ENCODE data around the gene U2SURP.

The U2SURP gene

DNA sequence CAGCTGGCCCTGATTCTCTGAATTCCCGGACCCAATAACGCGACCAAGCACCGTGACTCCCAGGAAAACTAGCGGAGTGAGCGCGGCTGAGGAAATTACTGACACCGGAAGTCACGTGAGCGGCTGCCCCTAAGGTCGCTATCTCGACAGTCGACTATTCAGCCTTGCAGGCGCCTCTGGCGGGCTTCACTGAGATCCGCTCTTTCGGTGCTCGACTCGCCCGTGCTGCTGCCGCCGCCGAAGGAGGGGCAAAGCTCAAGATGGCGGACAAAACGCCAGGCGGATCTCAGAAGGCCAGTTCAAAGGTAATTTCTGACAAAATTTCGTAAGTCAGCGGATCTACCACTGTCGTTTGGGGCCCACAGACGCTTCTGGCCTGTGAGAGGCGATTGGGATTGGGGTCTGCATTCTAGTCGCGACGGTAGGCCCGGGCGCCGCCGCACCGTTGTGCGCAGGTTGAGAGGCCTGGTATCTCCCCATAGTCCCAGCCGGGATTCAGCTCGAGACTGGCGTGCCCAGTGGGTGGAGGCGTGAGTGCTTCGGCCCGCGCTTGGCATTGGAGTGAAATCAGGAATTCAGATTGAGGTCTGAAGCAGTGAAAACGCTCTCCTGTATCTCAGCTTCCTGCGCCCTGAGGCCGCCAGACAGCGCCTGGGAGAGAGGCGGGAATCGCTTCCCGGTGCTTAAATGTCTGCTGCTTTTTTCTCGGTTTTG, at the start of gene U2SURP:
U2SURP (plus strand) TSS at position 202 of the 714 bp plus-strand sequence; CDS start at position 261, 59 bp downstream.
- DNase-seq (ENCODE audit: low read depth in 1 of 2, low spot score in 1 of 2), result peak; percentile 76 to 90

DNA sequence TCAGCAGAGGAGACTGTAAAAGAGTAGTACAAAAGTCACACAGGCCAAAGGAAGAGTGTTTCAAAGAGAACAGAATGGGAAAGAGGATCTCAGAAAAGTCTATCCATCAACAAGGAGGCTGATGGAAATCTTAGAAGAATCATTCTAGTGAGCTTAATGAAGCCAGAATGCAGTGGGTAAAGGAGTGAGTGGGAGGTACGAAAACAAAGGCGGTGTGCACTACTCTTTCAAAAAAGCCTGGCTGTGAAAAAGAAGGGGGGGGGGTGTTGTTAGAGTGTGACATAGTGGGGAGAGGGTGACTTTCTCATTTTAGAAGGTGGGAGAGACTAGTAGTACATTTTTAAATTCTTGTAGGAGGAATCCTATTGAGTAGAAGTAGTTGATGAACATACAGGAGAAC, 49.6 kb upstream of the U2SURP start:
- DNase-seq (ENCODE audit: low read depth in 1 of 2, low spot score in 1 of 2), result no peak

DNA sequence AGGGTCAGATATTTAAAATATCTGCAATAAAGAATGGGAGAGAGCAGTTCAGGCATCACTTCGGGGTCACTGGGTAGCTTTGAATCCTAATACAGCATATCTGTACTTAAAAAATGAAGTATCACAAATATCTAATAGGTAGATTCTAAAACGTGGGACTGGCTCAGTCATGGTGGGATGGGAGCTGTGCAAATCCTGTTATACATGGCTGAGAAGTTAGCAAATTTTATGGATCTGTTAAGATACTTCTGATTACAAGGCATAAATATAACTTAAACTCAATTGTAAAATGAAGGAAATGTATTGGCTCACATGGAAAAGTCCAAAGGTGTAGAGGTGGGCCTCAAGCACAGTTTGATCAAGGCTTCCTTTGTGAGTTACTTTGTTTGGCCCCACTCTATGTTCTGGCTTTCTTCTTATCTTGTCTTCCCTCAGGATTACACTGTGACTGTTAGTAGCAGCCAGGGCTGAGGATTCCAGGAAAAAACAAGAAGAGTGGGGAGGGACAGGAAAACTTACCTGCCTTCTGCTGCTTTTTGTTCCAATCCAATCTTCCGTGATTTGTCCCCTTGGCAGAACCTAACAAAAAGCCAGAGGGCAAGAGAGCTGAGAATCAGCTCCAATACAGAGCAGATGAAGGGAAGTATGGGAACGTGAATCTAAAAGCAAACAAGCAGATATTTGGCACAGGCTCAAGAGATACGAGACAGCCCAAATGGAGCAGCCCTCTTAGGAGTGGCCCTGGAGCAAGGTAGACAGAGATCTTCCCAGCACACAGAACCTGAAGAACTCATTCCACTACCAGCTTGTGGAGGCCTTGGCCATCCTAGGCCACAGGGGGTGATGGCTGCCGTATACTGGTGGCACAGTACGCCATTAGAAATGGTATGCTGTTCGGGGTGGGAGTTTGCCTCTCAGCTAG, 48.8 kb upstream of the U2SURP start:
- DNase-seq (ENCODE audit: low read depth in 1 of 2, low spot score in 1 of 2), result no peak

DNA sequence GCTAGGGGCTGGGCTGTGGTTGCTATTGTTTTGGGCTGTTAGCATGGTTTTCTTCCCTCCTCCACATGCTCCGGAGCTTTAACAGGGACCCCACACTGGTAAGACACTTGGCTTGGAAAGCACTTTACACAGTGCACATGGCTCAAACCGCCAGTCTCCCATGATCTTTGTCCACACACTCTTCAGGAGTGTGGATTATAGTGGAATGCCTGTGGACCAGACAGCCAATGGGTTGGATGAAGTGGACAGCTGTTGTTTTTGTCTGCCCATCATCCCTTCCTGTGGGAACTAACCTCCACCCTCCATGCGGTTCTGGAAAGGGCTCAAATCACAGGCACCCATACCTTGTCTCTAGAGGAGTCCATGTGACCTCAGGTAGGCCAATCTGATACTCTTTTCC, 47.9 kb upstream of the U2SURP start:
- DNase-seq (ENCODE audit: low read depth in 1 of 2, low spot score in 1 of 2), result no peak

DNA sequence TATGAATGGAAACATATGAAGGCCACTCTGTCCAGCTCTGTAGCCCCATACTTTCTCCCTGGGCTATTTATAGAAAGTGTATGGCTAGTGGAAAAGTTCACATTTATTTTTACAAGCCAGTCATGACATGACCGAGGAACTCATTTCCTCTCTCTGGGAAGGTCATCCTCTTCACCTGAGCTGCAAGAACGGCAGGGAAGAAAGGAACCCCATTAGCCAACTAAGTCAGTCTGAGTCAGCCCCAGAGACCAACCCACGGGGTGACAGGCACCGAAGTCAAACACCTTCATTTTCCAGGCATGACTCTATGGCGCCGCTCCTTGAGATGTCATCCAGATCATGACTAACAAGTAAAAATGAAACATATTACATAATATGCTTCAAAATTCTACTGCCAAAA, 42.7 kb upstream of the U2SURP start:
- no peak for DNase-seq (ENCODE audit: low read depth in 1 of 2, low spot score in 1 of 2)

DNA sequence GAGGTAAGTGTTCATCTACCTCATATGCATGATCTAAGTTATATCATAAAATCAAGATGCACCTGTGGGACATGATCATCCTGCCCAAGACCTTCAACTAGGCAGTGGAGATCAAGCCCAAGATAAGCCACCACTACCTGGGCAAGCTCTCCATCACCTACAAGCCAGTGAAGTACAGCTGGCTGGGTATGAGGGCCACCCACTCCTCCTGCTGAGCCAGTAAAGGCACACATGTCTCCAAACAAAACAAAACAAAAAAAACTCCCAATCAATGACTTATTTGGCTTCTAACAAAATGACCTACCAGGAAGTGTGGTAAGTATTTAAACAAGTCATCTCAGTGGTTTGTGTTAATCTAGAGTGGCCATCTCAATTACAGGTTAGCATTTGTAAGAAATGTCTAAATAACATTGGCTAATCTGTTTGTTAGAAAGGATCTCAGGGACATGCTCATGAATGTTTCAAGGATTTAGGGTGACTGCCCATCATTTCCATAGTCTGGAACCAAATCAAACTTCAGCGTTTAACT, 41.0 kb upstream of the U2SURP start:
- no peak for DNase-seq (ENCODE audit: low read depth in 1 of 2, low spot score in 1 of 2)

DNA sequence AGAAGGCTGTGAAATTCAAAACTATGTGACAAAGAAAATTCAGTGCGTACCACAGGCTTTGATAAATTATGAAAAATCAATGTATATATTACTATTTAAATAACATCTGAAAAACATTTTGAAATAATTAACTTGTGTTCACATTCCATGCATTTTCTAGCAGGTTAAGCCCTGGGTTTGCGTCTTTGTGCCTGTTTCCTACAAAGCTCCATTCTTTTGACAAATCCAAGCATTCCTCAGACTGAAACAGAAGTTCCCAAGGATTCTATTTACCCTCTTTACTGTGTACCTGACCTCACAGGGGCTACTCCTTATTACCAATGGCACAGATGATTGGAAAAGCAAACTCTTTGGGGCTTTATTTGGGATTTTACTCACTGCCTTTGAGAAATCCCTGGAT, 39.8 kb upstream of the U2SURP start:
- no peak for DNase-seq (ENCODE audit: low read depth in 1 of 2, low spot score in 1 of 2)

DNA sequence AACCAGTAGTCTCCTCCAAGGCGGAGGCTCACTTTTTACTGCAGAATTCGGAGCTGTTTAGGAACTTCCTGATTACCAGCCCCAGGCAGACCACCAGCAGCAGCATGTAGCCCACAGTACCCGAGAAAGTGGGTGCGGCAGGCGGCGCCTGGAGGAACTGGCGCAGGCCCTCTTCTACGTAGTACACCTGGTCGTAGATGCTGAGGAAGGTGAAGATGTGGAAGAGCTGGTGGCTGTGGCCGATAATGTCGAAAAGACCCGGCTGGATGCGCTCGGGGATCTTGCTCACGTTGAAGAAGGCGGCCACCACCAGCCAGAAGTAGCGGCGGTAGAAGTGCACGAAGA, 39.2 kb upstream of the U2SURP start:
- DNase-seq (ENCODE audit: low read depth in 1 of 2, low spot score in 1 of 2), result no peak

DNA sequence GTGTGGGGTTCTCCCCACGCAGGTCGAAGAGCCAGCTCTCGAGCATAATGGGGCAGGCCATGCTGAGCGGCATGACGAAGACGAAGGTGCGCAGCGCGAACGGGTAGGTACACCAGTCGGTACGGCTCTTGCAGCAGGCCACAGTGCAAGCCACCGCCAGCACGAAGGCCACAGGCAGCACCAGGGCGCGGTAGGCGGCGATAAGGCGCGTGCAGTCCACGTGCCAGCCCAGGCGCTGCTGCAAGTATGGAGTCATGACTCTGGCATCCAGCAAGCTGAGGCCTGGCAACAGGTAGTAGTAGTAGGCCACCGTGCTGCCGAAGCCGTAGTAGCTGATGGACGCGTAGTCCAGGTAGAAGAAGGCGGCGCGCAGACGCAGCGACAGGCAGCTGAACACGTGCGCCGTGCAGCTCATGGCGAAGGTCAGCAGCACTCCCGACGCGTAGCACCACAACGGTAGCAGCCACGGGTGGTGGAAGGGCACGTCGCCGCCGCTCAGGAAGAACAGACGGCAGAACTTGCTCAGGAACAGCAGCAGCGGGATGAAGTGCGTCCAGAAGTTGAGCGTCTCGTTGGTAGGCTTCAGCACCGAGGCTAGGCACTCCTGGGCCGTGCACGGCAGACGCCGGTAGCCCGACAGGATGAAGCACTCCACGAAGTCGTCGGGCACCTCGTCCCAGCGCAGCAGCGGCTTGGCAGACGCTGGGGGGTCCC, 38.7 kb upstream of the U2SURP start:
- no peak for DNase-seq (ENCODE audit: low read depth in 1 of 2, low spot score in 1 of 2)

DNA sequence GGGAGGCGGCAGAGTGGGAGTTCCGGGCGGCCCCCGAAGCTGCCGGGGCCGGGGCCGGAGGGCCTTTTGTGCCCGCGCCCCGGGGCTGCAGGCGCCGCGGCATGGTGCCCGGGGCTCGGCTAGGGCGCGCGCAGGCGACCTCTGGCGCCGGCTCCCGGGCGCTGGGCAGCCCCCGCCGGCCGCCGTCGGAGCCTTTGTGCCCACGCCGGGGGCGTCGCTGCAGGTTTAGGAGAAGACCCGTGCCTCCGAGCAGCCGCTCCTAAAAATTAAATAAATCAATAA, 38.2 kb upstream of the U2SURP start:
- no peak for DNase-seq (ENCODE audit: low read depth in 1 of 2, low spot score in 1 of 2)

DNA sequence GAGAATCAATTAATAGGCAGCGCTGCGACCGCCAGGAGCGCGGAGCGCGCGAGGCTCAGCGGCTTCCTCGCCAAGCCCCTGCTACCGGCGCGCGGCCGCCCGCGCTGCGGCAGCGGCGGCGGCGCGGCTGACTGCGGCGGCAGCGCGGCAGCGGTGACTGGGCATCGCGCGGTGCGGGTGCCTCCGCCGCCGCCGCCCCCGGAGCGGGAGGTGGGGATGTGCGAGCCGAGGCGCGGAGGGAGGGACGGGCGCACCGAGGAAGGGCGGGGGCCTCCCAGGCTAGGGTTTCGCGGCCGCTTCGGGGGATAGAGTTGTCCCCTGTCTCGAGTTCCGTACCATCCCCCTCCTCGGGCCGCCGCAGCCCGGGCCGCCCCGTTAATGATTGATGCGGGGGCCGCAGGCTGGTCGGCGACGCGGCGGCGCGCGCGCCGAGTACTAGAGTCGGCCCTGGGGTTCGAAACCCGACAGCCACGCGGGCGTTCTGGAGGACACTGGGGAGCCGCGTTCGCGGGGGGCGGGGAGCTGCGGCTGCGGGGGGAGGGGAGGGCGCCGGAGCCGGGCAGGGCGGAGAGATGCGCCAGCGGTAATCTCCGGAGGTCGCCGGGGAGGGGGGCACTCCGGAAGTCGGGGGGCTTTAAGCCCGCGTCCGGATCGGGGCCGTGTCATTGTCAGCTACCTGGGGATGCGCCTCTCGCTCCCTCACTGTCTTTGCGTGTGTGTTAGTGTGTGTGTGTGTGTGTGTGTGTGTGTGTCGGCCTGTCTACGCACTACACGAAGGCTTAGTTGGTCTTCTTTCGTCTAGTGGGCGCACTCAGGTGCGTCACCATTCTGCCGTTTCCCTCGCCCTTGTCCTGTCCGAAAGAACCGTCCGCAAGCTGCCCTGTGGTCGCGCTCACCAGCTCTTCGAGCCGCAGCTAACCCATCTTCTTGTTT, 37.6 kb upstream of the U2SURP start, which contains the start of gene PAQR9:
PAQR9 (minus strand) TSS at position 159 of the 933 bp plus-strand sequence. CDS start 338 bp downstream, outside the sequence.
- no peak for DNase-seq (ENCODE audit: low read depth in 1 of 2, low spot score in 1 of 2)

DNA sequence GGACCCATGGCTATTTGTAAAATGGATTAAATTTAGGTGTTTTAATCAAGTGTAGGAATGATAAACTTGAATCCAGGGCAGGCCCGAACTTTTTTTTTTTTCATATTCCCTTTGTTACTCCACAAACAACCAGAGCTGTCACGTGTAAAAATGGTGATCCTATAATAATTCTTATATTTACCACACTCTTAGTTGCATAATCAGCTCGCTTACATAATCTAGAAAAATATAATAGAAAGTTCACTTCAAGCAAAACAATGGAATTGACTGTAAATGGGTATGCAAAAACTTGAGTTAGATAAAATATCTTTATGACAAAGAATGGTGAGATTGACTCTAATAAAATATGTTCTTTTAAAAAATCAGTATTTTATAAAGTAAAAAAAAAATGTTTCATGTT, 35.8 kb upstream of the U2SURP start:
- DNase-seq (ENCODE audit: low read depth in 1 of 2, low spot score in 1 of 2), result no peak

DNA sequence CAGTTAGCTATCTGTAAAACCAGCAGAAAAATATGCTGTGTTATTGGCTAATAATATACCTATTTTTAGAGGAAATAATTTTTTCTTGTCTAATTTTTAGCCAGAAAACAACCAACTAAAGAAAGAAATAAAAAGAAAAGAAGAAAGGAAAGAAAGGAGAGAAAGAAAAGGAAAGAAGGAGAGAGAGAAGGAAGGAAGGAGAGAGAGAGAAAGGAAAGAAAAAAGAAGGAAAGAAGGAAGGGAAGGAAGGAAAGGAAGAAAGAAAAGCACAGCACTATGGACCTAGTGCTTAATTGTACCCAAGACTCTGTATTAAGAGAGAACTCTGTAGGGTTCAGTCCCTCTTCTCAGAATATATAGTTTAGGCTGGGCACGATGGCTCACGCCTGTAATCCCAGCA, 34.6 kb upstream of the U2SURP start:
- no peak for DNase-seq (ENCODE audit: low read depth in 1 of 2, low spot score in 1 of 2)

DNA sequence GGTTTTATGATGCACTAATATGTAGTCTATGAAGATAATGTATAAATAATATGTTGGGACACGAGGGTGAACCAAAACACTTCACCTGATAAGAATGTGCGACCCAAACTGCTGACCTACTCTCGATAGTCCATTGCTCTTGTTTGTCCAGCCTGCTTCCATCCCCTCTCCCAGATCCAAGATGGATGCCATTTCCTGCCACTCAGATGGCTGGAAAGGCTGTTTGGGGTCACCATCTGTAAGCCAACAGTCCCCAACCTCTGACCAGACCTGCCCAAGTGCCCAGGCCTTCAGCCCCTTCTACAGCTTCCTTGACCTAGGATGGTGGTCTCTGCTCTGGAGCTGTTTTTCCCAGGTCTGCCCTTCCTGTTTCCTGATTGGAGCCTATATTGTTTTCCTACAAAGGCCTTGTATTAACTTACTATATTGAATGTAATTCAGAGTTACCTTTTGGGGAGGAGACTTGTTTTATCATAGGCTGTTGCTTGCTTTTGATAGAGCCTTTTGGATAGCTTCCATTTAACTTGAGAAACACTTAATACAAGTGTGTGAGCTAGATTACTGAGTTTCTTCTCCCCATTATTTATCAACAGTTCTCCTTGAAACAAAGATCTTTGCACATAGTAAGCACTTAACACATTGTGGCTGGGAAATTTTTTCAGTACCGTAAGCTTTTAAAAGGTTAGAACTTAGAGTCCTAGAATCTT, 32.9 kb upstream of the U2SURP start:
- no peak for DNase-seq (ENCODE audit: low read depth in 1 of 2, low spot score in 1 of 2)

DNA sequence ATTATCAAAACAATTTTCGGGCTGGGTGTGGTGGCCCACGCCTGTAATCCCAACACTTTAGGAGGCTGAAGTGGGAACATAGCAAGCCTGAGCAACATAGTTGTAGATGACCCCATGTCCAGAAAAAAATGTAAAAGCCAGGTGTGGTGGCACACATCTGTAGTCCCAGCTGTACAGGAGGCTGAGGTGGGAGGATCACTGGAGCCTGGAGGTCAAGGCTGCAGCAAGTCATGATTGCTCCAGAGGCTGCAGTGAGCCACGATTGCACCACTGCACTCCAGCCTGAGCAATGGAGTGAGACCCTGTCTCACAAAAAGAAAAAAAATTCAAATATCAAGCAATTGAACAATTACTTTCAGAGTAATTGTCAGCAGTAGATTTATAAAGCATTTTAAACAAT, 29.9 kb upstream of the U2SURP start:
- DNase-seq (ENCODE audit: low read depth in 1 of 2, low spot score in 1 of 2), result no peak

DNA sequence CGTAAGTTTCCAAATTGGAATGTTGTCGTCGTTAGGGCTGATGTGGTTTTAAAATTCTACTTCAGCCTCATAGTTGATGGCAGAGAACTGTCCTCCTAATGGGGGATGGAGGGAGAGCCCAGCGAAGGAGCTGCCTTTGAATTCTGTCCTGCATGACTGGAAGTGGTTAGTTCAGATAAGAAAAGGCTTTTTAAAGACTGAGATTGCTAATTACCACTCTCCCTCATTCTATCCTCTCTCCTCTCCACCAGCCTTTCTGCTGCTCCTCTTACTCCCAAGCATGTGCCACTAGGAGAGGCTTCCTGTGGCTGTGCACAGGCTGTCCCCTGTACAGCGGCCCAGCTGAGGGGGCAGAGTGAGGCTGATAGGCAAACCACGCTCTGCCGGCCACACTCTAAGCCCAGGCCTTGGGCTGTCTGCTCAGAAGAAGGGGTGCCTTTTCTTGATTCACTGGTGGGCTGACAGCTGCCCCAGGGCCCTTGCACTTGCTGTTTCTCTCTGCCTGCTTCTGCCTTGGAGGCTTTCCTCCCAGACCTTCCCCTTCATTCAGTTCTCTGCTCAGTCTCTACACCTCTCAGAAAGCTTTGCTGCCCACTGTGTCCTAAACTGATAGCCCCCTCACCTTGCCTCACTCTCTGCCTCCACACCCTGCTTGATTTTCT, 29.1 kb upstream of the U2SURP start:
- no peak for DNase-seq (ENCODE audit: low read depth in 1 of 2, low spot score in 1 of 2)

DNA sequence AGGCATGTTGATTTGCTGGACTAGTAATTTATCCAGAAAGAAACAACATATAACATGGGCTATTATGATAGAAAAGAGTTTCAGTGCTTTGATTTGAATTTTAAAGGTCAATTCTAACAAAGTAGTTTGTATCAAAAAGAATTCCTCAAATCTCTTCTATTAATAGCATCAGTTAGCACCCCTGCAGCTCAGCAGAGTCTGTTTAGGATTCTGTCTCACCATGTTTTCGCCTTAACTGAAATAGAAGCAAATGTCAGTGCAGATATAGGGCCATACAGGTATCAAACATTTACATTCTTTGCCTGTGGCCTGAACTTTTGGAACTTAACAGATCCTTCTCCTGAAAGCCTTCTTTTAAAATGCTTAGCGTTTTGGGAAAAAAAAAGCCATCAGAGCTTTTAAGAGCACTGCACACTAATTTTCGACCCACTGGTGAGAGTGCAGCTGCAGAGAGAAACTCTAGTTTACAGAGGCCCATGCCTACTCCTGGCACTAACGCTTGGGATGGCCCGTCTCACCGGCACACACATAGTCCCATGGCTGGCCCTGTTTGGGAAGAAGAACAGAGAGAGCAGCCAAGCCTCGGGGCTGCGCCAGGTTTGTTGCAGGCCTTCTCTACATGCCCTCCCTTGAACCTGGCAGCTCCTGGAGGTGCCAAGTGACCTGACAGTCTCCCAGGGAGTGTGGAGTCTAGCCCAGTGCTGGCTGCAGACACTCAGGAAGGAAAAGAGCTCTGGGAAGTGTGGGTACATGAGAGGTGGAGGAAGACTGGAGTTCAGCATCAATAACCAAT, 28.0 kb upstream of the U2SURP start:
- no peak for DNase-seq (ENCODE audit: low read depth in 1 of 2, low spot score in 1 of 2)

DNA sequence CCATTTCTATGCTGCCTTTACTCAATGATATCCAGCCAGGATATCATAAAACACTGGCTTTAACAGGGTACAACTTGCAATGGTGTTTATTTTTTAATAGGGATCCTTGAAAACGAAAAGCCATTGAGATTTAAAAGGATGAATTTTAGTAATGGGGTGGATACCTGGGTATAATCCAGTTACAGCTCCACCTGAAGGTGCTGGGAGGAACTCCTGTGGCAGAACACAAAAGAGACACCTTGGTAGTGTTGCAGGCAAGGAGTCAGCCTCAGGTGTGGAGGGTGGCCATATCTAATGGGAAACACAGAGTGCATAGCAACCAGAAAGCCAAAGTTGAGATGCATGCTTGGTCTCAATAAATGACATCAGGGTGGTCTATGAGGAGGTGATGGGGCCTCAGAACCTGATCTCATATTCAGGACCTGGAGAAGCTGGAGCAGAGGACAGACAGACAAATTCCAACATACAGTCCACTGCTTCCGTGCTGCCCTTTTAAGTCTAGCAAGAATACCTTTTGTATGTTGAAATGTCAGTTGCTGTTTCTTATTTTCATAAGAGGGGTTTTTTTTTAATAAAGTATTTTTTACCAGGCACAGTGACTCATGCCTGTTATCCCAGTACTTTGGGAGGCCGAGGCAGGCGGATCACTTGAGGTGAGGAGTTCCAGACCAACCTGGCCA, 25.9 kb upstream of the U2SURP start:
- DNase-seq (ENCODE audit: low read depth in 1 of 2, low spot score in 1 of 2), result no peak
